Body of pancreas (tissue), 4 donors: ENCODE measurements around the gene SNAPIN. TPM values are rescaled to one million over a fixed set of nuclear protein-coding genes. Genes with fewer than 3 reads are reported as not detected.

ENCODE experiments used
- ATAC-seq: fragments of 150-250 bp; one replicate; pipeline ENCODE4 v1.9.1; 2016
- DNase-seq, 4 donors: peaks; one replicate each; pipeline ENCODE4 v3.0.0-alpha.2; 2019
- H3K27ac ChIP-seq, 4 donors: fragments of 200-600 bp; sonication (generic); 1 replicate in 3 of 4; 2 replicates in 1 of 4; pipeline versions ENCODE4 v1.5.1 to v1.6.1; 2016 to 2019; ENCODE audit warnings: mild to moderate bottlenecking in 1 of 4, mixed read lengths in 1 of 4, moderate library complexity in 1 of 4
- H3K27me3 ChIP-seq, 2 donors: fragments of 200-600 bp; sonication (generic); one replicate each; pipeline ENCODE4 v1.6.0; 2016; ENCODE audit warnings: mild to moderate bottlenecking in 1 of 2
- H3K36me3 ChIP-seq, 2 donors: fragments of 200-600 bp; sonication (generic); replicated peaks in 1 of 2; 2 replicates each; pipeline ENCODE4 v1.5.1; 2016; ENCODE audit warnings: low read depth in 2 of 2; ENCODE audit not compliant: insufficient read depth in 1 of 2
- H3K4me1 ChIP-seq: fragments of 200-600 bp; sonication (generic); one replicate; pipeline ENCODE4 v1.6.0; 2016
- H3K4me3 ChIP-seq, 2 donors: fragments of 200-600 bp; sonication (generic); 1 replicate in 1 of 2; 2 replicates in 1 of 2; pipeline ENCODE4 v1.5.1; 2016 to 2019
- H3K9me3 ChIP-seq, 3 donors: fragments of 200-600 bp; sonication (generic); 1 replicate in 2 of 3; 2 replicates in 1 of 3; pipeline ENCODE4 v1.5.1; 2016
- POLR2A ChIP-seq, 3 donors: fragments of 450-650 bp; IDR thresholded peaks; one replicate each; pipeline ENCODE4 v1.6.1; 2016; ENCODE audit warnings: antibody characterized with exemption in 3 of 3, mild to moderate bottlenecking in 2 of 3
- WGBS, 2 donors: methylation state at CpG; one replicate each; pipeline ENCODE4 v1.1.5; 2017; 5-methylcytosine and 5-hydroxymethylcytosine counted together
- intact Hi-C: fragments of 100-400 bp; cut with DNase I; formaldehyde crosslinking; loops from one replicate; pipeline ENCODE4 v1.15.1; 2023
- total RNA-seq, 2 donors: library from RNA; depleted of rRNA; stranded (reverse); fragments of >200 nt; gene quantifications; one replicate each; pipeline ENCODE4 v1.1.0, GENCODE V29; 2016
- TF ChIP-seq, protein P1 (sequence below), 7 experiments: fragments of 450-650 bp in 4 of 7; fragments of 200-600 bp in 3 of 7; sonication (generic) in 3 of 7; IDR thresholded peaks; one replicate each; pipeline ENCODE4 v1.5.1; 2016 to 2019; ENCODE audit warnings: antibody characterized with exemption in 7 of 7

SNAPIN gene
- total RNA-seq, 2 donors from 2014 or later = 21.8 to 23.7 TPM

DNA sequence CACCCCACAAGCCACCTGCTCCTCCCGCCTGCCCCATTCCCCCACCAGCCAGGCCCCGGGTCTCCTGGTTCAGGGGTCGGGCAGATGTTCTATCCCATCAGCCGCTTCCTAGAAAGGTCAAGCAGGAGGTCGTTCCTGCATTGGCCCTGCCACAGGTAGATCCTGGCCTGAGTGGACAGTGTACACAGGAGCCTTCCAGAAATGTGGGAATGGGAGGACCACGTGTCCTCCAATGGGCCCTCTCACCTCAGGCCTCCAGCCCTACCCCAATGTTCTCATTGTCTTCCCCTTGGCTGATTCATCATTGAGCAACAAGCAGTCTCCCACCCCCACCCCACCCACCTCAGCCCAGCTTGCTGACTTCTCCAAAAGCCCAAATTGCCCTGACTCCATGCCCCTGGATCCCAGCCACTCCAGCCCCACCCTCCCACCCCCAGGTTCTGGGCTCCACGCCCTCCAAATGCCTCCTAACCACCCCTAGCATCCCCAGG lies 47.6 kb upstream of the SNAPIN start:
- Histone ChIP-seq H3K36me3 (no peaks in the 10 kb centered on the region), H3K4me1 (peaks cover 50% of the 10 kb centered on the region), H3K4me3 (no peak overlapping the region), H3K27ac (peak overlapping the region in 3 of 4 donors; percentile 12 to 81 (median 43)), H3K27me3 (no peaks in the 10 kb centered on the region), H3K9me3 (no peaks in the 10 kb centered on the region)
- intact Hi-C loops = loop anchor here (5.0 kb wide), 1 partner anchor 34 kb away; no protein-coding TSS in a partner anchor
- DNase-seq (no peak), ATAC-seq (no peak)
- no peak for TF ChIP-seq POLR2A (IDR thresholded peaks at IDR 0.05)
- TF ChIP-seq, protein P1, sequence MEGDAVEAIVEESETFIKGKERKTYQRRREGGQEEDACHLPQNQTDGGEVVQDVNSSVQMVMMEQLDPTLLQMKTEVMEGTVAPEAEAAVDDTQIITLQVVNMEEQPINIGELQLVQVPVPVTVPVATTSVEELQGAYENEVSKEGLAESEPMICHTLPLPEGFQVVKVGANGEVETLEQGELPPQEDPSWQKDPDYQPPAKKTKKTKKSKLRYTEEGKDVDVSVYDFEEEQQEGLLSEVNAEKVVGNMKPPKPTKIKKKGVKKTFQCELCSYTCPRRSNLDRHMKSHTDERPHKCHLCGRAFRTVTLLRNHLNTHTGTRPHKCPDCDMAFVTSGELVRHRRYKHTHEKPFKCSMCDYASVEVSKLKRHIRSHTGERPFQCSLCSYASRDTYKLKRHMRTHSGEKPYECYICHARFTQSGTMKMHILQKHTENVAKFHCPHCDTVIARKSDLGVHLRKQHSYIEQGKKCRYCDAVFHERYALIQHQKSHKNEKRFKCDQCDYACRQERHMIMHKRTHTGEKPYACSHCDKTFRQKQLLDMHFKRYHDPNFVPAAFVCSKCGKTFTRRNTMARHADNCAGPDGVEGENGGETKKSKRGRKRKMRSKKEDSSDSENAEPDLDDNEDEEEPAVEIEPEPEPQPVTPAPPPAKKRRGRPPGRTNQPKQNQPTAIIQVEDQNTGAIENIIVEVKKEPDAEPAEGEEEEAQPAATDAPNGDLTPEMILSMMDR (IDR thresholded peaks at IDR 0.05) = no peak
- 82 to 83% methylated on average over 7 of the region's 7 CpGs for WGBS, 2 donors

DNA sequence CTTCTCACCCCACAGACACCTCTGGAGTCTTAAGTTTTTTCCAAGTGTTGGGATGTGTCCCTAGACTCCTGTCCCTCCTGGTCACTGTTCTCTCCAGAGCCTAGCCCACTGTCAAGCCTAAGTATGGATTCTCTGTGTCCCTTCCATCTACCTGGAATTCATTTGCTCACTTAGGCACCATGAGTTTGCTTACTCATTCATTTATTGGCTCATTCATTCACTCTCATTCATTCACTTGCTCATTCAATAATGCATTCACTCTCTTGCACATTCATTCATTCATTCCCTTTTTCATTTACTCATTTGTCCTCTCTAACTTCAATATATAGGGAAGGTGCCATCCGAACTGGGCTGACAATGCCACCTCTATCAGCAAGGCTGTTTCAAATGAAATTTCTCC lies 47.1 kb upstream of the SNAPIN start:
- ATAC-seq (no peak), DNase-seq (no peak)
- no peaks in the 10 kb centered on the region for H3K36me3 ChIP-seq
- 75 to 79% methylated on average over 1 of the region's 1 CpG for WGBS, 2 donors
- TF ChIP-seq, protein P1 (IDR thresholded peaks at IDR 0.05) = no peak
- no peak for TF ChIP-seq POLR2A (IDR thresholded peaks at IDR 0.05)
- H3K9me3 ChIP-seq = no peaks in the 10 kb centered on the region
- peaks cover 50% of the 10 kb centered on the region for H3K4me1 ChIP-seq
- intact Hi-C loops = loop anchor here (5.0 kb wide), 1 partner anchor 34 kb away; no protein-coding TSS in a partner anchor
- H3K4me3 ChIP-seq = no peak overlapping the region
- H3K27me3 ChIP-seq = no peaks in the 10 kb centered on the region
- H3K27ac ChIP-seq = no peak overlapping the region

DNA sequence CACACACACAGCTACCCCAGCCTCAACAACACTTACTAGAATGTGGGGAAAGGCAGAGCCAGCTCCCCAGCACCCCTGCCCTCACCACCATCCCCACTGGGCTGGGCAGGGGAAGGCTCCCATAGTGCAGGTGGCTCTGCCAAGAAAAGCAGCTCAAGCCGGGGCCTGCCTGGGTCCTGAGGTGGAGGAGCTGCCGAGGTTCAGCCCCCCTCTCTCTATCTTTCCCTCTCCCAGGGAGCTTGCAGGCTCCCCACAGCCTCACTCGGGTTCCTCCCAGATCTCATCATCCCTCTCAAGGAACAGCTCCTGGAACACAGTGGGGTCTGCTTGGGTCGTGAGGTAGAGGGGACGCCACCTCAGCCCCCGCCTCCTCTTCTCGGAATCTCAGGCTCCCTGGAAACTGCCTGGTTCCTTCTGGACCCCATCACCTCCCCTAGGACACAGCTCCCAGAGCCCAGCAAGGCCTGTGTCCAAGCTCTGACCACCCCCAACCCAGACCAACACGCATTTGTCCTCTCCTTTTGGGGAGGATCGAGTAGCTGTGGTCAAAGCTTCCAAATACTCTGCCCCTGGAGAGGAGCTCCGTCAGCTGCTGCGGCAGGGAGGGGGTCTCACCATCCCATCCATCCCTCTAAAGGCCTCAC lies 46.3 kb upstream of the SNAPIN start:
- DNase-seq (peak in 1 of 4 donors; percentile 35), ATAC-seq (no peak)
- H3K9me3 ChIP-seq = no peaks in the 10 kb centered on the region

DNA sequence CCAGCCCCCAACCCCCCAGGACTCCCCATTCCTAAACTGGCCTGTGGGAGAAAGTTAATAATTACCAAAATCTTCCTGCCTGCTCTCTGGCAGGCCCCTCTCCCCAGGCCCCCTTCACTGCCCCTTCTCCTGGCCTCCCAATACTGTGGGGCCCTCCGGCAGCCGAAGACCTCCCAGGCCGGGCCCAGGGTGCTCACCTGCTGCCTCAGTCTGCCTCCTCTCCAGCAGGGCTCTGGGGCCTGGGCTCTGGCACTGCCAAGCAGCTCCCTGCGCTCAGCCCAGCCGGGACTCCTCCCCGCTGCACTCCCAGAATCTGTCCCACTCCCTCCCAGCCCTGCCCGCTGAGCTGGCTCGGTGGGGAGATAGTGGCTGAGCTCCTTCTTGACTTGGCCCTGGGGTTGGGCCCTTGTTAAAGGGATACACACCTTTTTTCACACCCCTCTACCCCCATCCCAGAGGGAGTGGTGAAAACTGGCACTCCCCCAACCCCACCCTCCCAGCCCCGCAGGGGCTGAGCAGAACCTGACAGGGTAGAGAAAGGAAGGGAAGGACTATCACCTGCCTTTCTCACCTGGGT lies 45.7 kb upstream of the SNAPIN start, which contains the start of gene S100A16:
S100A16 (minus strand) TSS at position 383 of the 577 bp plus-strand sequence. CDS start 4,986 bp downstream, outside the sequence.
- intact Hi-C loops = loop anchor here (5.0 kb wide), 1 partner anchor 36 kb away; no protein-coding TSS in a partner anchor
- ATAC-seq (peak; percentile 76), DNase-seq (peak; percentile 70 to 84 (median 81))
- no peaks in the 10 kb centered on the region for H3K27me3 ChIP-seq
- peaks cover 65% of the 10 kb centered on the region for H3K4me1 ChIP-seq
- H3K27ac ChIP-seq = peak within 1 kb of the TSS; percentile 67 to 89 (median 85)
- WGBS, 2 donors = 13 to 28% methylated on average over 8 to 9 of the region's 9 CpGs
- H3K9me3 ChIP-seq = no peaks in the 10 kb centered on the region
- peak within 1 kb of the TSS; percentile 28 to 40 for H3K4me3 ChIP-seq
- TF ChIP-seq POLR2A (IDR thresholded peaks at IDR 0.05) = peak; percentile 44 to 82 (median 76)
- TF ChIP-seq, protein P1 (IDR thresholded peaks at IDR 0.05) = no peak
- H3K36me3 ChIP-seq = no peaks in the 10 kb centered on the region

More for the DNA sequence above, 46.3 kb upstream of the SNAPIN start:
- 13 to 26% methylated on average over 11 of the region's 11 CpGs for WGBS, 2 donors
- no peaks in the 10 kb centered on the region for H3K27me3 ChIP-seq
- intact Hi-C loops = loop anchor here (5.0 kb wide), 1 partner anchor 35 kb away; no protein-coding TSS in a partner anchor
- peak overlapping the region; percentile 67 to 89 (median 85) for H3K27ac ChIP-seq
- H3K4me1 ChIP-seq = peaks cover 59% of the 10 kb centered on the region
- H3K36me3 ChIP-seq = no peaks in the 10 kb centered on the region
- no peak for TF ChIP-seq POLR2A (IDR thresholded peaks at IDR 0.05)
- TF ChIP-seq, protein P1 (IDR thresholded peaks at IDR 0.05) = no peak
- peak overlapping the region; percentile 28 to 40 for H3K4me3 ChIP-seq
